NCI-H524 treated with DMSO at 0.1 percent for 48 hours (cell line): ENCODE data around the gene EPS8.

Experiments used
- DNase-seq: peaks from one replicate; lab custom pipeline; 2025; lab: John Stamatoyannopoulos, UW

The EPS8 gene

DNA sequence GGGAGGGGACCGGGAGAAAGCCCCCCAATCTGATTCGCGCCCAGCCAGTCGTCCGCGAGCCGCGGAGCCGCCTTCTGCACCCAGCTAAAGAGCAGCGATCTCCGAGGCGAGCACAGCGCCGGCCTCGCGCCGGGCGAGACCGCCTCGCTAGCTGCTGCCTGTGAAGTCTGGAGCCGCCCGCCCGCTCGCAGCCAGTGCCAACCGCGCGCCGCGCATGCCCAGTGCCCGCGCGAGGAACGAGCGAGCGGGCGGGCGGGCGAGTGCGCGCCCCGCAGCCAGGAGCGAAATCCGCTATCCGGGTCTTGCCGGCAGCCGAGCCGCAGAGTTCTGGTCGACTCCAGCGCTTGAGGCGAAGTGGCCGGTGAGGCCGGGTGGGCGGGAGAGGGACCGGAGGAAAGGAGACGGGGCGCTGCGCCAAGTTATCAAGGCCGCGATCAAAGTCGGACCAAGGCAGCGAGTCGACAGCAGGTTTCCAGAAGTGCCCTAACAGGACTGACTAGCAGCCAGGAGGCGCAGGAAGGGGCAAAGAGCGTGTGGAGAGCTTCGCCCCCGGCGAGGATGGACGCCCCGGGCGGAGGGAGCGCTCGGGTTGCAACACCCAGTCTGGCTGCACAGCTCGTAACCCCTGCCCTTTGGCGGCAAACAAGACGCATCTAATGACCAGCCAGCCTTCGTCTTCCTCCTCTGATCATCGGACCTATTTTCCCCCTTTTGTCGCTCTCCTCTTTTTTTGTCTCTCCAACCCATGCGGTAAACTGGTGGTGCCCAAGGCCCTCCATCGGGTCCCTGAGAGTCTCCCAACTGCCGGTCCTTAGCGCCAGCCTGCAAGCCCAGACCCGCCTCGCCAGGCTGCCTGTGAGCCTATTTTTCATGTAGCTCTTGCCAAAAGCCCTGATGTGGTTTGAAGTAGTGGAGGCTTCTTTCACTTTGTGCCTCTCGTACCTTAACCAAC is at the start of gene EPS8:
Gene EPS8, minus strand, starts transcription at position 169 of the 952 bp plus-strand sequence. CDS start 106,437 bp downstream, outside the sequence.
- peak; percentile 33 for DNase-seq

DNA sequence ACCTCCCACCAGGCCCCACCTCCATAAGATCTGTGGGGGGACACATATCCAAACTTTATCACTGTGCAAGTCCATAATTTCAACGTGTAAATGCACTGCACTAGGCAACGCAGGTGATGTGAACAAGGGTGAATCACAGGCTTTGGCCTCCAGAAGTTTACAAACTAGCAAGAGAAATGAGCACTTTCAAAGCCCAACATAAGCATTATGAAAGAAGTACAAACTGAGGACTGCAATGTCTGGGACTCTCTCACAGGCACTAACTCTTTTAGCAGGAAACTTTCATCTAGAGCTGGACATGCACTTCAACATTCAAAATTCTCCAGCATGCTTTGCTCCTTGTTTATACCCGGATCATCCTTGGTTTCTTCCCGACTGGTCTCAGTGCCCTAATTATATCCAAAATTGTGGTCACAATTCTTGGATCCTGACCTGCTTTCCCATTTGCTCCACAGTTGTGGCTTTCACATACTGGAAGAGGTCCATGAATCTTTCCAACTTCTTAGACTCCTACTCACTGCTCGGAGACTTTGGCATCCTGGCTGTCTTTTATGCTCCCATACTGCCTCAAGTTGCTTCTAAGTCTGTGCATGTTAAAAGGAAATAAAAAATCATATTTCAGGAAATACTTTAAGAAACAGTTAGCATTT is 48.1 kb upstream of the EPS8 start:
- no peak for DNase-seq

DNA sequence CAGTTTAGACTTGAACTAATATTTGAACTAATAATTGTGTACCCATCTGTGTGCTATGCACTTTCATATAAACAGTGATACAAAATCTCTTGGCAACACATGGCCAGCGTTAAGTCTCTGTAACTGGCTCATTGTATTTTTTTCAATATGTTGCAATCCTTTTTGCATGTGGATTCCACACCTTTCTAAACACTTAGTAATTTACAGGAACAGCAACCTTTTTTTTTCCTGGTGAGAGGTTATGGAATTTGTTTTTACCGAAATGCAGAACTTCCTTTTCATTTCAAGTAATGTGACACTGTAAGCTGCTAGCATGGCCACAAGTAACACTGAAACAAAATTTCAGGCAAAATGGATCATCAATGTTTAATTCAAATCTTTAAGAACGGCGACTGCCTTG is 45.4 kb upstream of the EPS8 start:
- DNase-seq: no peak

DNA sequence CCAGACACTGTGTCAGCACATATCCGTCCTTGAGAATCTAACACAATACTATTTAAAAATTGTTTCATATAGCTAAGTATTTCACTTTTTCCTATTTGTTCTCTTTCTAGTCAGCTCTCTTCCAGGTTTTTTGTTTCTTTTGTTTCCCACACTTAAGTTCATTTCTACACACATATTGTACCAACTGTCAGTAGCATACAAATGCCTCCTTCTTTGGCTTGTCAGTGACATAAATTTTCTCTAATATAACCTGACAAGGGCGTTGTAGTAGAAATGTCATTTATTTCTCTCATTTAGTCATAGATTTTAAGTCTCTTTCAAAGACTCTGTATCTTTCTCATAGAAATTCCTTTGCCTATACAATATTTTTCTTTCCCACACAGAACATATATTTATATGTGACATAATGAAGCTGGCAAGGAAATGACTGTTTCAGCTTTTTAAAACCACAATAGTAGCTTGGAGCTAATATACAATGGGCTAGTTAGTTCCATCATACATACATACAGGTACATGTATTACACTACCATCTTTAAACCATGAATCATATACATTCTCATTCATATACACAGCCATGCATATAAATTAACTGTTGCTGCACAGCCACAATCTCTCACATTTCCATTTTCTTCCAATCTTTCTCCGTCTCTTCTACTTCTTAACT is 42.3 kb upstream of the EPS8 start:
- no peak for DNase-seq

DNA sequence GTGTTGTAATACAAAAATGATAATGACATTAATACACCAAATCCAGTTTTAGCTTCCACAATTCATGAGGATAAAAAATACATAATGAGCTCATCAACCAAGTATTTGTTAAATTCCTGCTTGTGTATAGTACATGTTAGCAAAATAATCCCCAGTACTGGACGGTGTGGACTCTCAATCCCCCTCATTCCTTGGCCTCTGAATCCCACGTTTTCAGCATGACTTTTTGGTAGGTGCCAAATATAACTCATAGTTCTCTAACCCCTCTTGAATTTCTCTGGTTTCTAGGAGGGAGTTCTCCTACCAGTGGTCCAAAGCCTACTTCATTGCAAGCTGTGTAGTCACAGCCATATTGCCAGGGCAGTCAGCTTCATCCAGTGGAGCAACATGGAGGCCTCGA is 41.4 kb upstream of the EPS8 start:
- no peak for DNase-seq

DNA sequence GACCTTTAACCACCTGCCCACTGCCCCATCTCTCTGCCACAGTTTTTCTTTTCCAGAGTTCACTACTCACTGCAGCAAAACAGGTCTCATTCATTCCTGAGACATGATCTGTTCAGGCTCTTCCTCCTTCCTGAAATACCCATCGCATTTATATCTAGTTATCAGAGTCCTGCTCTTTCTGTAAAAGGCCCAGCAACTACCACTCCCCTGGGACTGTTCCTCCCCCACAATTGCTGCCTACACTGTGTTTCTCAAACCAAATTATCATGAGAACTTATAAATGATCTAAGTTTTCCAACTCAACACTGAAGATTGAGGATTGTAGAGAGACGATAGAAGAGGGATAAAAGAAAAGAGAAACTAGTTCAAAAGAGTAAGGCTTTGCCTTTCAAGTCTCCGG is 40.8 kb upstream of the EPS8 start:
- no peak for DNase-seq

DNA sequence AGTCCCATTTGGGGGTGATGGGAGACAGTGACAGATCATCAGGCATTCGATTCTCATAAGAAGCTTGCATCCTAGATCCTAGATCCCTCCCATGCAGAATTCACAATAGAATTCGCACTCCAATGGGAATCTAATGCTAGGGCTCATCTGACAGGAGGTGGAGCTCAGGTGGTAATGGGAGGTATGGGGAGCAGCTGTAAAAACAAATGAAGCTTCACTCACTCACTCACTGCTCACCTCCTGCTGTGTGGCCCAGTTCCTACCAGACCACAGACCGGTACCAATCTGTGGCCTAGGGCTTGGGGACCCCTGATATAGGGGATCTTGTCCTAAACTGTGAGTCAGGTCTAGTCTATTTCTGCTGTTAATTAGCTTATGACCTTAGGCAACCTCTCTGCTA is 40.1 kb upstream of the EPS8 start:
- DNase-seq: no peak

DNA sequence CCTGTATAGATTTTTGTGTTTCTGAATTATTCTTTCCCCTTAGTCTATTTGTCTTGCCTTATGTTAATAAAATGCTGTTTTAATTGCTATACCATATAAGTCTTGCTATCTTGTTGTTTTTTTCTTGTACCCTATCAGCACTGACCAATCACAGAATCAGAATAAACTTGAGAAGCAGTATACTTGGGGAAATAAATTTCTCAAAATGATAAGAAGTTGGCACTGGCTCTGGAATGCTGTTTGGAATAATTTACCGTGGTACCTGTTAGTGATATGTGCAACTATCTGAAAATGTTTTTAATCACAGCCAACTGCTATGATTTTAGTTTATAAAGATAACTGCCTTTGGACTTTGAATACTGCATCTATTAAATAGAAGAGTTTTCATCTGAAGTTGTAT is 37.9 kb upstream of the EPS8 start:
- DNase-seq: no peak

DNA sequence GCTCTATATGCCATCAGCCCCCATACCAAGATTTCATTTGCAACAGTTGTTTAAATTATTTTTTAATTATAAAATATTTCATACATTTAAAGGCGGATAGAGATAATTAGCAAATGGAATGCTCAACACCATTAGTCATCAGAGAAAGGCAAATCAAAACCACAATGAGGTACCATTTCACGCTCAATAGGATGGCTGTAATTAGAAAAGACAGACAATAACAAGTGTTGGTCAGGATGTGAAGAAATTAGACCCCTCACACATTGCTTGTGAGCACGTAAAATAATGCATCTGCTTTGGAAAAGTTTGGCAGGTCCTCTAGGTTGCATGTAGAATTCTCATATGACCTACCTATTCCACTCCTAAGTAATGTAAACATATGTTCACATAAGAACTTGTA is 35.3 kb upstream of the EPS8 start:
- DNase-seq: no peak

DNA sequence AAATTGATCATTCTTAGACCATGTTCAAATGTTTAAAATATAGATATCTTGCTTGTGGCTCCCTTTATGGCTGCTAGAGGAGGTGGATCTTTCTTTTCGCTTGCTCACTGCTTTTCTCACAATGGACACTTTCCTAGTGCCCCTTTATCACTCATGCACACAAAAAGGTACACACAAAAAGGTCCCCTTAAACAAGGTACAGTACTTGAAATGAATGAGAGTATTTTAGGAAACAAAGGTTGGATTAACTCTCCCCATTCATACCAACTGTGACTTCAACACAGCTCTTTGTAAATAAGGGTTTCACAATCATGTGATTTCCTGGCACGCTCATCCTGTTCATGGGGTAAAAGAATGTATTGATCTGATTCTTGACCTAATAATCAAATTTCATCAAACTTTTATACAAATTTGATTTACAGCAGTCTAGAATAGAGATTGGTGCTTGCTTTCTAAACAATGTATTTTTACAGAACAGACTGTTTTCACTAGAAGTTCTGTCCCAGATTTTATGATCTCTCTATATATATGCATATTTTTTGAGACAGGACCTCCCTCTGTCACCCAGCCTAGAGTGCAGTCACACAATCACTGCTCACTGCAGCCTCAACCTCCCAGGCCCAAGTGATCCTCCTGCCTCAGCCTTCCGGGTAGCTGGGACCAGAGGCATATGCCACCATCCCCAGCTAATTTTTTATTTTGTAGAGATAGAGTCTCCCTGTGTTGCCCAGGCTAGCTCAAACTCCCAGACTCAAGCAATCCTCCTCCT is 34.4 kb upstream of the EPS8 start:
- DNase-seq: no peak

DNA sequence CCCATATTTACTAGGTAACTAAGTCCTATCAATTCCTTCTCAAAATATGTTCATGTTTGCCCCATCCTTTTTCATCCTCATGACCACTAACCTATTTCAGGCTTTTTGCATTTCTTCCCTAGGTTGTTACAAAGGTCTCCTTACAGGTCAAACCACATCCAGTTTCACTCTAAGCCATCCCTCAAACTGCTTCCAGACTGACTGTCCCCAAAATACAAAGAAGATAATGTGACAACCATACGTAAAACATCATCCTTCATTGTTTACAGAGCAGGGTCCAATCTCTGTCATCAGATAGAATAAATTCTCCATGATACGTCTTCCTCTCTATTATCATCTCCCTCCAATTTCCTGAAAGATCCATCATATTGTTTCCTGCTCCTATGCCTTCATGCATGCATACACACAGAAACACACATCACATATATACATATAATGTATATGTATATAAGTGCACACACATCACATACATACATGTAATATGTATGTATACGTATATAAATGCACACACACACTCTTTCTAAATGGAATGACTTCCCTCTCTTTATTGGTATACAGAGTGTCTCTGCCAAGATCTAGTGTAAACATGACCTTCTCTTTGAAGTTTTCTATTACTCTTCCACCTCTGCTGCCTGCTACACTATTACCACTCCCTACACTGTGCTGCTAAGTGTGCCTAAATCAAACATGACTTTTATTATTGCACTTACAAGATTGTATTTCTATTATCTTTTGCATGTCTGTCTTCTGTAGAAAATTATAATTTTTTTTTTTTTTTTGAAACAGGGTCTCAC is 30.7 kb upstream of the EPS8 start:
- no peak for DNase-seq

DNA sequence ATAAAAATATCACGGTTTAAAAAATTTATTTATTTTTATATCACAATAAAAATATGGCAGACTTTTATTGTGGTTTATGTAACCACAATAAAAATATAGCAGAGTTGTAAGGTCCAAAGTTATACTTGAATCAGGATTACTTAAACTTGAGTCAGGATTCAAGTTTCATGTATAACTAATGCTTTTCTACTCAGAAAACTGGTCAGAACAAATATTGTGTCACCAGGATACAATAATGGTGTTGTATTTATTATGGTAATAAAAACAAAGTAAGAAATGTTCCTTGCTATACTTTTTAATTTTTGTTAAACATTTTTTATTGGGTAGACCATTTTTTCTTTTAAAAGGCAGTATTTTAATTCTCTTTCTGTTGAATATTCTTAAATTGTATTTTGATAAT is 29.2 kb upstream of the EPS8 start:
- DNase-seq: no peak

DNA sequence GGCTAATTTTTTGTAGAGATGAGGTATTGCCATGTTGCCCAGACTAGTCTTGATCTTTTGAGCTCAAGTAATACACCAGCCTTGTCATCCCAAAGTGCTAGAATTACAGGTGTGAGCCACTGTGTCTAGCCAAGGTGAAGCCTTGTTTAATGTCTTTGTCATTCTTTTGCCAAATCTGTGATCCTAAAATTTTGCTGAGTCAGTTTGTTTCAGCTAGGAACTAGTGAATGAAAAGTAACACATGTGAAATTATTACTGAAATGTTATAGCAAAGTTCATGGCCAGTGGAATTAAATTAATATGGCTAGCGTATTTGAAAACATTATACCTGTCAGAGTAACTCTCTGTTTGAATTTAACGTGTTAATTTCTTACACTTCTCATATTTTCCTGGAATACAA is 26.5 kb upstream of the EPS8 start:
- DNase-seq: no peak

DNA sequence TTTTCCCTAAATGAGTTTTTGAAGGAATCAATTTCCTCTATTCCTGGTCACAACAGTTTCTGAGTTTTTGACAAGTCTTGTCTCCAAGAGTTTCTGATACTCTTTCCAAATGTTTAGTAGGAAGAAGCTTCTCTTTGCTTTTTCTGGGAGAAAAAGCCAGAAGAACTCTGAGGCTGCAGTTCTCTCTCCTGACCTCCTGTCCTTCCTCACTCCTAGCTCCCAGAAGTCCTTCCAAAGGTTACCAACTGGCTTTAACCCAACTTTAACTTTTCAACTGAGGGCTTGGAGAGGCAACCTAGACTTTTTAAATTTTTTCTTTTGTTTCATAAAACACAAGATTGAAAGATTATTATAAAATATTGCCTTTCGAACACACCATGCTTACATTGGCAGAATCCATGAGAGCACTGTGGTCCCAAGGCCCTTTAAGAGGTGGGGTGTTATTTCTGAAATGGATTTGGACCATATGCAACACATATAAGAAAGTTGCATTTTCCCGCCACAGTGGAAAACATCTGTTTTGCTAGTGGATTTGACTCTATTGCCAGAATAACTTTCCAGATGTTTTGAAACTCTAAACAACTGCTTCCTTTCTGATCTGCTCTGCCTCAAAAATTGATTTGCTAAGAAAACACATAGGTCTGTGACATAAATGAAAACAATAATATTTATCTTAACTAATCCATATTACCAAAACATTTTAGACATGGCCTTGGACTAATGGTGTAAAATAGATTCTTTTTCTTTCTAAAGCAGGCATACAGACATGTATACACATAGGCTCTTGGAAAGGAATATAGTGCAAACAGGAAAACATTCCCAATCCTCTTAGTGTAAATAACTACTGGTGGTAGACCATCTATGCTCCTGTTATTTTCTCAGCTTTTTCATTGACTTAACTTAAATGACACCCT is 22.3 kb upstream of the EPS8 start:
- DNase-seq: no peak

DNA sequence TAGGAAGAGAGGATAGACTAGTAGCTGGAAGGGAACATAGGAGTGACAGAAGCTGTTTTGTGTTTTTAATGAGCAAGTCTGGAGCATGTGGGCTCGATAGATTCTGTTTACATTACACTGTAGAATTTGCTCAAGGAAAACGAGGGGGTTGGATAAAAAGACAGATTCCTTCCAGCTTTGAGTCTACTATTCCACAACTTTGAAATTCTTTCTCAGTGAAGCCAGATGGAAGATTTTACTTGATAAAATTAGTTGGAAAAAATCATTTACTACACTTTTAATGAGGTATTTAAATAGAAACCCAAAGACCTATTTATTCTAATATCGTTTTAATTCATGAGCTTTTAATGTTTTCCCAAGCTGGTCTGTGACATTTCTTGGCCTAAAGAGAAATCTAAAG is 19.5 kb upstream of the EPS8 start:
- DNase-seq: no peak

DNA sequence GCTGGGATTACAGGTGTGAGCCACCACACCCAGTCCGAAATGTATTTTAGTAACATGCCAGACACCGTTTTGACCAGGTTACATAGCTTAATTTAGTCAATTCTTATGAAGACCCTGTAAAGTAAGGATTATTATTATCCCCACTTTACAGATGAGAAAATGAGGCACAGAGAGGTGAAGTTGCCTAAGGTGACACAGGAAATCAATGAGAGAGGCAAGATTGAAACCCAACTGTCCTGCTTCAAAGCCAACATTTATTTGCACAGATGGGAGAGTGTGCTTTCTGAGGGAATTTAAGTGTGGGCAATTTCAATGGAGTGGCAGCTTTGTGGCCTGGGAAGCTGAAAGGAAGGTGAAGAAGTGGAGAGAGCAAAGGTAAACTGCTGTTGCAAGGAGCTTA is 19.1 kb upstream of the EPS8 start:
- DNase-seq: no peak

DNA sequence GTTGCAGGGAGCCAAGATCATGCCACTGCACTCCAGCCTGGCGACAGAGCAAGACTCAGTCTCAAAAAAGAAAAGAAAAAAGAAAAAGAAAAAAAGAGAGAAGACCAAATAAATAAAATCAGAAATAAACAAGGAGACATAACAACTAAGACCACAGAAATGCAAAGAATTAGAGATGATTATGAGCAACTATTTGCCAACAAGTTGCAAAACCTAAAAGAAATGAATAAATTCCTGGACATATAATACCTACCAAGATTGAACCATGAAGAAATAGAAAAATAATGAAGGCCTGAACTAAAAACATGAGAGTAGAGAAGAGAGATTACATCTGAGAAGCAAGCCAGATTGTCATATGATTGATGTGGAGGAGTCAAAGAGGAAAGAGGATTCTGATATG is 17.6 kb upstream of the EPS8 start:
- no peak for DNase-seq

DNA sequence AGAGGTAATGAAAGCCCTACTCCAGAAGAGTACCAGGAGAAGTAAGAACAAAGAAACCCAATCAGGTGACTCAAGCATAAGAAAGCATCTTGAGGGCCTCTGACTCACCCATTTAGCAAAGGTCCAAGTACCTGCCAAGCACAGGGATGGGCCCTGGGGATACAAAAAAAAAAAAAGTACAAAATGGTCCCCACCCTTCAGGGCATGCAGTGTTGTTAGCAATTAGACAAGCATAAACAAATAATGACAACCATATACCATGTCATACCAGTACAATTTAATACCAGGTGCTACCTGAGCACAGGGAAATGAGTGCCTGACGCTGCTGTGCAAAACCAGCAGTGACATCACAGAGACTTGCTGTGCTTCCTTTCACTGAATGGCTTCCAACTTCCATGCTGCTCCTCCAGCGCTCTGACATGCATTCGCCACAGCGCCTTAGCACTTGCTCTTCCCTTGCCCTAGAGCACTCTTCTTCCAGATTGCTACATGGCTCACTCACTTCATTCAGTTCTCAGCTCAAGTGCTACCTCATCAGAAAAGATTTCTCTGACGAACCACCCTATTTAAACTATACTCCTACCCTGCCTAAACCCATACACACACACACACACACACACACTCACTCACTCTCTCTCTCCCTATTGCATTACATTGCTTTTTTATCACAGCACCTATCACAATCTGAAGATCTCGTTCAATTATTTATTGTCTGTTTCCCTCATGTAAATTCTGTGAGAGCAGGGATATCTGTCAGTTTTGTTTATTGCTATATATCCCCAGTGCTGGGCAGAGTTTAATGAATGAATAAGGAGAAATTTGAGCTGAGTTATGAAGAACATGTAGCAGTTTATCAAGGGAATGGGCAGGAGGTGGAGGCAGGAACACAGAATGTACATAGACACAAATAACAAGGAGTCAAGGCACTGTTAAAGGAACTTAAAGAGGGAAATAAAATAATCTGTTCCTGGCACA is 12.9 kb upstream of the EPS8 start:
- DNase-seq: no peak

DNA sequence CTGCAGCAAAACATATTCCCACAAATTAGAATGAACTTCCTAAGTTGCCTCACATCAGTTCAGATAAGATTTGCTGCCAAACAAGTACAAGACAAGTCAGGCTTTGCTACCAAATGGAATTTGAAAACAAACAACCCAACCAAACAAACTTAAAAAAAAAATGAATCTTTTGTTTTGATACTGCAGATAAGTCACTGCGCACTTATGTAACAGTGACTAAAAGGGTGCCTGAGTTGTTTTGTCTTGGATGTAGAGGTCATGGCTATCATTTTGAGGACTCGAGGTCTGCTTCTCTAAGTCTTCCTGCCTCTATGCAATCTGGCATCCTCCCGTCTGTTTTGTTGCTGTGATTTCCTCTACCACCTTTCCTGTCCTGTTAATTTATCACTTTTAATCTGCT is 11.1 kb upstream of the EPS8 start:
- no peak for DNase-seq
